ENCODE measurements around the gene MAST1. TPM values are rescaled to one million over a fixed set of nuclear protein-coding genes. Genes with fewer than 3 reads are reported as not detected.

The MAST1 gene
- total RNA-seq, 2 experiments from 2014 or later, result 0.59 to 0.92 TPM

- POLR2A ChIA-PET, result interaction anchor here (2.4 to 8.2 kb wide), 2 partner anchors 21 to 31 kb away, joined by 10 to 110 read pairs; partner anchors contain the start of gene HOOK2
- CTCF ChIA-PET, result interaction anchor here (0.6 to 14.9 kb wide), 11 partner anchors 11 to 1813 kb away, joined by 3 to 598 read pairs (median 4); partner anchors contain the start of genes HOOK2 and TRIR
Measured at GRCh38 chr19:12797141-12797587, 41.2 kb upstream of the MAST1 start.

DNA sequence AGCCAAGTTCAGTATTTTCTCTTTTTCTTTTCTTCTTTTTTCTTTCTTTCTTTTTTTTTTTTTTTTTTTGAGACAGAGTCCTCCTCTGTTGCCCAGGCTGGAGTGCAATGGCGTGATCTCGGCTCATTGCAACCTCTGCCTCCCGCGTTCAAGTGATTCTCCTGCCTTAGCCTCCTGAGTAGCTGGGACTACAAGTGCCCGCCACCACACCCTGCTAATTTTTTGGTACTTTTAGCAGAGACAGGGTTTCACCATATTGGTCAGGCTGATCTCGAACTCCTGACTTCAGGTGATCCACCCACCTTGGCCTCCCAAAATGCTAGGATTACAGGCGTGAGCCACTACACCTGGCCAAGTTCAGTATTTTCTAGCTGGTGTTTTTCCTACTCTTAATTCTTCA, 40.7 kb upstream of the MAST1 start:
- ChIA-PET POLR2A (interaction anchor here (0.6 to 8.2 kb wide), 3 partner anchors 21 to 1595 kb away, joined by 3 to 110 read pairs (median 10); partner anchors contain the start of gene HOOK2), CTCF (interaction anchor here (0.7 to 14.9 kb wide), 7 partner anchors 15 to 1813 kb away, joined by 3 to 598 read pairs (median 4); partner anchors contain the start of genes HOOK2 and TRIR)

GRCh38 chr19:12799742-12800465, 38.4 kb upstream of the MAST1 start:
- POLR2A ChIA-PET, result interaction anchor here (0.7 kb wide), 1 partner anchor 58 kb away, joined by 5 read pairs; no protein-coding TSS in a partner anchor
- CTCF ChIA-PET, result interaction anchor here (0.6 to 14.9 kb wide), 5 partner anchors 33 to 243 kb away, joined by 3 to 598 read pairs (median 3); partner anchors contain the start of gene HOOK2

DNA sequence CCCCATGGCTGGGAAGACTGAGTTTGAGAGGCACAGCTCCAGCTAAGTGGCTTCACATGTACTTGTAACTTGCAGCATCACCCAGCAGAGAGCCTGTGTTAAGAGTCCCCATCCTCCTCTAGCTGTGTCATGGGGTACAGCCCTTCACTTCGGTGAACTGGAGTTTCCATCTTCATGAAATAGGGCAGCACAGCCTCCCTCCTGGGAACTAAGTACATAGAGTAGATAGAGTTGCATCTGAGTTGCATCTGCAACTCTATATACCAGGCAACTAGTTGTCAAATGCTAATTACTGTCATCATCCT, 37.9 kb upstream of the MAST1 start:
- ChIA-PET CTCF (interaction anchor here (1.0 to 14.9 kb wide), 3 partner anchors 33 to 54 kb away, joined by 3 to 598 read pairs (median 4); partner anchors contain the start of gene HOOK2), POLR2A (interaction anchor here (0.7 to 0.9 kb wide), 2 partner anchors 9 to 58 kb away, joined by 4 to 5 read pairs; partner anchors contain the start of gene JUNB)

- CTCF ChIA-PET, result interaction anchor here (0.7 to 14.9 kb wide), 3 partner anchors 10 to 34 kb away, joined by 3 to 598 read pairs (median 4); partner anchors contain the start of gene HOOK2
- POLR2A ChIA-PET, result interaction anchor here (0.6 to 0.9 kb wide), 2 partner anchors 9 to 201 kb away, joined by 3 to 4 read pairs; partner anchors contain the start of gene JUNB
Measured at GRCh38 chr19:12800923-12801465, 37.3 kb upstream of the MAST1 start.

DNA sequence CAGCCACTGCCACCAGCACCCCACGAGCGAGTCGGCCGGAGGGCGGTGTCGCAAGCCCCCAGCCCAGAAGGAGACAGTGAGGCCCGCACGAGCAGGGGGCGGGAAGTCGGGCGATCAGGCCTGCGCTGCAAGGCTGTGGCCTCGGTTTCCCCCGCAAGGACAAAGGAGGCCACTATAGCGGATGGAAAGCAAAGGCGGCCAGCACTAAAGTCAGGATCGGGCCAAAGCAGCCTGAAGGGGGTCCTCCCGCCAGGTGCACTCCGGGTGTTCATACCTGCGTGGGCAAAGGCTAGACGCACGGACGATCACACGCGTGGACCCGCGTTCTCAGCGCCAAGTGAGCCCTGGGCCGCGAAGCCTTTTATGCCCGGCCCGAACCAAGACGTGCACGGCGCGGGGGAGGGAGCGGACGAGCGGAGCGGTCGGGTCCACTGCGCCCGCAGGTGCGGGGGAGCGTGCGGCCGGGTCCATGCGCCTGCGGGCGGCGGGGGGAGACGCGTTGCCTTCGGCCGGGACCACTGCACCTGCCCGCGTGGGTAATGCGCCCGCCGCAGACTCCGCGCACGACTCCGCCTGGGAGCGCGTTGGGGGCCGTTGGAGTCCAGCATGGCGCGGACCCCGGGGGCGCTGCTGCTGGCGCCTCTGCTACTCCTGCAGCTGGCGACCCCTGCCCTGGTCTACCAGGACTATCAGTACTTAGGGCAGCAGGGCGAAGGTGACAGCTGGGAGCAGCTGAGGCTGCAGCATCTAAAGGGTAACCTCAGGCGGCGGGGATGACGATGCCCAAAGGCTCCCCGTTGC, 36.6 kb upstream of the MAST1 start, which contains the start of the genes PRDX2 and THSD8:
PRDX2 (minus strand) TSS at position 335 of the 801 bp plus-strand sequence. CDS start 539 bp downstream, outside the sequence.
THSD8 (plus strand) TSS at position 604 of the 801 bp plus-strand sequence; CDS start at position 607, 3 bp downstream.
- ChIA-PET CTCF (interaction anchor here (0.5 to 14.9 kb wide), 6 partner anchors 10 to 126 kb away, joined by 3 to 598 read pairs (median 4); partner anchors contain the start of genes HOOK2 and JUNB), POLR2A (interaction anchor here (0.6 to 1.8 kb wide), 4 partner anchors 9 to 1979 kb away, joined by 3 to 5 read pairs (median 4); partner anchors contain the start of gene JUNB)

DNA sequence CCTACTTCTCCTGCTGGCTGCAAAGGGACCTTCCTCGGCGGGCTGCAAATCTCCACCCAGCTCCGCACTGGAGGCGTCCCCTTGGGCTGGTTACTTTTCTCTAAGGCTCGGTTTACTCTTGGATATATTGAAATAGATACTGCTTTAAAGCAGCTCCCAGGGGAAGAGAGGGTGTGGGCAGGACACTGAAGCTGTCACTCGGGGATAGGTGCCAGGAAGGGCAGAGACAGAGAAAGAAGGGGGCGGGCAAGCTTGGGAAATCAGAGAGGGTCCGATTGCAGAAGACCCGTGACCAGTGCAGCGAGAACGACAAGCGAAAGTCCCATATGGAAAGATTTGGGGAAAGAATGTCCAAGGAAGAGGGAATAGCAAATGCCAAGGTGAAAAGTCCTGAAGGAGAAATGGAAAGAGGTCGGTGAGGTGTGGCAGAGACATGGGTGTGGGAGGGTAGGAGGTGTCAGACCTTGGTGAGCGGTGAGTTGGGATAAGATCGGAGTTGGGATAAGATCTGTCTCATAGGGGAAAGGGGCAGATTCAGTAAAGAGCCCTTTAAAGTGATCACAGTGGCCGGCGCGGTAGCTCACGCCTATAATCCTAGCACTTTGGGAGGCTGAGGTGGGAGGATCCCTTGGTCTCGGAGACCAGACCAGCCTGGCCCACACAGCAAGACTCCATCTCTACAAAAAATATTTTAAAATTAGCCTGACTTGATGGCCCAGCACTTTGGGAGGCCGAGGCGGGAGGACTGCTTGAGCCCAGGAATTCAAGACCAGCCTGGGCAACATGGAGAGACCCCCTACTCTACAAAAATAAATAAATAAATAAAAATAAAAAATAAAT, 35.8 kb upstream of the MAST1 start:
- ChIA-PET CTCF (interaction anchor here (0.5 to 14.9 kb wide), 6 partner anchors 11 to 125 kb away, joined by 3 to 598 read pairs (median 3); partner anchors contain the start of genes HOOK2 and JUNB), POLR2A (interaction anchor here (0.6 to 1.8 kb wide), 3 partner anchors 10 to 1980 kb away, joined by 3 to 5 read pairs (median 5); no protein-coding TSS in a partner anchor)

DNA sequence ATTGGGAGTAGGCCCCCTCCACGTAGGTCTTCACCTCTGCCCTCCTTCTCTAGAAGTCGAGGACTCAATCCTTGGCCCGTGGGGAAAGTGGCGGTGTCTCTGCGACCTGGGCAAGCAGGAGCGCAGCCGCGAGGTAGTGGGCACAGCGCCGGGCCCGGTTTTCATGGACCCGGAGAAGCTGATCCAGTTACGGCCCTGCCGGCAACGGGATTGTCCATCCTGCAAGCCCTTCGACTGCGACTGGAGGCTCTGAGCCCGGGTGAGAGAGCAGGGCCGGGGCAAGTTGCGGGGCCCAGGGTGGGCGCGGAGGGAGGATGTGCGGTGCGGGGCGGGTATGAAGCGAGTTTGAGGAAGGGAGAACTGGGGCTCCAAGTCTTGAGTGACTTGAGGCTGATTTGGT, 34.3 kb upstream of the MAST1 start:
- POLR2A ChIA-PET, result interaction anchor here (1.8 kb wide), 1 partner anchor 12 kb away, joined by 5 read pairs; no protein-coding TSS in a partner anchor
- CTCF ChIA-PET, result interaction anchor here (14.9 kb wide), 1 partner anchor 37 kb away, joined by 598 read pairs; the partner anchor contains the start of gene HOOK2

- CTCF ChIA-PET, result interaction anchor here (0.8 to 2.2 kb wide), 13 partner anchors 10 to 84 kb away, joined by 3 to 9 read pairs (median 4); no protein-coding TSS in a partner anchor
- POLR2A ChIA-PET, result interaction anchor here (0.6 to 1.0 kb wide), 4 partner anchors 11 to 83 kb away, joined by 3 to 12 read pairs (median 3); partner anchors contain the start of gene JUNB
Measured at GRCh38 chr19:12806242-12807081, 31.9 kb upstream of the MAST1 start, which contains the start of gene RNASEH2A. Gene RNASEH2A (plus strand): TSS chr19:12806584. CDS start chr19:12806674, 90 bp downstream.

DNA sequence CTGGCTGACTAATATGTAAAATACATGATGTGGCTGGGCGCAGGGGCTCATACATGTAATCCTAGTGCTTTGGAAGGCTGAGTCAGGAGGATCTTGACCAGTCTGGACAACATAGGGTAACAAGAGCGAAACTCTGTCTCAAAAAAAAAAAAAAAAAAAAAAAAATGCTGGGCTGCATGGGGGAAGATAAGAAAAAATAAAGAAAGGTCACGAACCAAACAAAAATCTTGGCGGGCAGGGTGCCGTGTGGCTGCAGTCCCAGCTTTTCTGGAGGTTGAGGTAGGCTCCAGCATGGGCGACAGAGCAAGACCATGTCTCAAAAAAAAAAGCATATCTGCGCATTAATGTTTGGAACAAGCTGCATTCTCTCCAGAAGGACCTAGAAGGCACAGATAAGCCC, 23.2 kb upstream of the MAST1 start:
- ChIA-PET CTCF (interaction anchor here (0.7 to 1.6 kb wide), 2 partner anchors 54 to 118 kb away, joined by 3 to 4 read pairs; no protein-coding TSS in a partner anchor), POLR2A (interaction anchor here (0.7 kb wide), 1 partner anchor 75 kb away, joined by 3 read pairs; no protein-coding TSS in a partner anchor)

DNA sequence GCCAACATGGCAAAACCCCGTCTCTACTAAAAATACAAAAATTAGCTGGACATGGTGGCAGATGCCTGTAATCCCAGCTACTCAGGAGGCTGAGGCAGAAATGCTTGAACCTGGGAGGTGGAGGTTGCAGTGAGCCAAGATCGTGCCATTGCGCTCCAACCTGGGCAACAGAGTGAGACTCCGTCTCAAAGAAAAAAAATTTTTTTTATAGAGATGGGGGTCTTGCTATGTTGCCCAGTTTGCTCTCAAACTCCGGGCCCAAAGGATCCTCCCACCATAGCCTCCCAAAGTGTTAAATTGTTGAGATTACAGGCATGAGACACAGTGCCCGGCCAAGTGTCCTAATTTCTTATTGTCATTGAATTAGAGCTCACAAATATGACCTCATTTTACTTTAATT, 21.1 kb upstream of the MAST1 start:
- CTCF ChIA-PET, result interaction anchor here (1.0 kb wide), 1 partner anchor 10 kb away, joined by 3 read pairs; no protein-coding TSS in a partner anchor
- POLR2A ChIA-PET, result interaction anchor here (0.7 kb wide), 1 partner anchor 166 kb away, joined by 5 read pairs; no protein-coding TSS in a partner anchor

DNA sequence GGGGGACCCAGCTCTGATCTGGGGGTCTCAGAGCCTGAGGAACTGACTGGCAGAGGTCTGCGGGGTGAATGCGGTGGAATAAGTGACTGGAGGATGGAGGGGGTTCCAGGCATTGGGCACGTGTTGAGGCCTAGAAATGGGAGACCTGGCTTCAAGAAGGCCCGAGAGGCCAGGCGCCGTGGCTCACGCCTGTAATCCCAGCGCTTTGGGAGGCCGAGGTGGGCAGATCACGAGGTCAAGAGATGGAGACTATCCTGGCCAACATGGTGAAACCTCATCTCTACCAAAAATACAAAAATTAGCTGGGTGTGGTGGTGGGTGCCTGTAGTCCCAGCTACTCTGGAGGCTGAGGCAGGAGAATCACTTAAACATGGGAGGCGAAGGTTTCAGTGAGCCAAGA, 20.5 kb upstream of the MAST1 start:
- ChIA-PET POLR2A (interaction anchor here (0.5 to 0.7 kb wide), 3 partner anchors 11 to 445 kb away, joined by 3 to 12 read pairs (median 4); no protein-coding TSS in a partner anchor), CTCF (interaction anchor here (0.7 to 1.0 kb wide), 3 partner anchors 11 to 1731 kb away, joined by 3 read pairs; no protein-coding TSS in a partner anchor)

DNA sequence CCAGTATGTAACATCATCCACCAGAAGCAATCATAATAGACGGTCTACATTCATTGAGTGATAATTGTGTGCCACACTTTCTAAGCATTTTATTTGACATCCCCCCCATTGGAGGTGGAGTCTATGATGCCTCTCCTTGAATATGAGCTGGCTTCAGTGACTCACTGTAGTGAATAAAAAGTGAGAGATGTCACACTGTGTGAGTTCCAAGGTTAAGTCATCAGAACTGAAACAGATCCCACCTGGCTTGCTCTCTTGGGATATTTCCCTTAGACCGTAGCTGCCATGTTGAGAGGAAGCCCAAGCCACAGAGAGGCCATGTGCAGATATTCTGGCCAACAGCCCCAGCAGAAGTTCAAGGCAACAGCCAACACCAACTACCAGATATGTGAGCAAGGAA, 16.6 kb upstream of the MAST1 start:
- ChIA-PET POLR2A (interaction anchor here (0.6 kb wide), 1 partner anchor 97 kb away, joined by 3 read pairs; no protein-coding TSS in a partner anchor), CTCF (interaction anchor here (1.0 kb wide), 1 partner anchor 56 kb away, joined by 4 read pairs; no protein-coding TSS in a partner anchor)

- ChIA-PET POLR2A (no interaction called here), CTCF (interaction anchor here (0.6 kb wide), 1 partner anchor 96 kb away, joined by 3 read pairs; no protein-coding TSS in a partner anchor)
Measured at GRCh38 chr19:12825254-12826131, 12.8 kb upstream of the MAST1 start.

GRCh38 chr19:12828494-12828893, 9.8 kb upstream of the MAST1 start:
- CTCF ChIA-PET, result interaction anchor here (0.9 to 2.9 kb wide), 5 partner anchors 19 to 76 kb away, joined by 3 to 9 read pairs (median 3); no protein-coding TSS in a partner anchor
- POLR2A ChIA-PET, result interaction anchor here (0.5 kb wide), 1 partner anchor 263 kb away, joined by 4 read pairs; no protein-coding TSS in a partner anchor
